IPS-18c (cell line): Measurements from ENCODE around the gene INCA1.

Experiments
- H3K4me3 ChIP-seq: 2 replicates; pipeline ENCODE4 v1.7.0; 2013; ENCODE audit warnings: low read depth, mild to moderate bottlenecking, low read length, moderate library complexity; ENCODE audit not compliant: insufficient read depth
- H3K9me3 ChIP-seq: one replicate; pipeline ENCODE4 v1.6.1; 2013; ENCODE audit warnings: mild to moderate bottlenecking, low read length, moderate library complexity; ENCODE audit not compliant: control insufficient read depth, insufficient read depth

The INCA1 gene

GRCh38 chr17:4945944-4946280 is 51.4 kb downstream of the INCA1 start:
- H3K4me3 ChIP-seq, result no peak overlapping the region

DNA sequence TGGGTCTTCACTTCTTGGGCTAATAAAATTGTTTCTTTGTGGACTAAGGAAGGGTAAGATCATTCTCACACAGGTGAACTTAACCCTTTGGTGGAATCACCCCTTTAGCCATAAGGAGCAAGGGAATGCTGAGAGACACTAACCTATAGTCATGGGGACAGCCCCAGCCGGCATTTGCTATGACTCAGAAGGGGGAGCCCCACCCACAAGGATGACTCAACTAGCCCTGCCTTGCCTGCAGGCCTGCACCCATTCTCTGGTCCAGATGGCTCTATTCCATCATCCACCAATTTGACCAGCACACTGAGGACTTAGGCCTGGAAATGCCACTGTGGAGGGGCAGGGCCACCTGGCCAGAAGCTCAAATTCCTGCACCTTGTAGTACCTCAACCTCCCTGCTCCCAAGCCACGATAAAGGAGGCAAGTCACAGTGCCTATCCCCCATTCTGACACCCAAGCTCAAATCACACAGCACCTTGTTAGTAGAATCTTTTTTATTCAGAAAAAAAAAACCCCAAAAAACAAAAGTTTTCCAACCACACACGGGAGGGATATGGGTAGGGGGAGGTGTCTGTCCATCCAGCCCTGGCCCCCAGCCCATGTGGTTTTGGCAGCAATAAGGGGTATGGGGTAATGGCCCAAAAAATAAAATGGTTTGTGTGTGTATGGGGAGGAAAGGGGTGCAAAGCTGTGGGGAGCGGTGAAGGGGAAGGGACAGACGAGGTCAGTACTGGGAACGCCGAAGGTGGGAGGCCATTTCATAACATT is 52.0 kb downstream of the INCA1 start:
- Histone ChIP-seq H3K9me3 (no peaks in the 10 kb centered on the region), H3K4me3 (no peak overlapping the region)

More at GRCh38 chr17:4945944-4946280, 51.4 kb downstream of the INCA1 start:
- H3K9me3 ChIP-seq, result no peaks in the 10 kb centered on the region

- Histone ChIP-seq H3K4me3 (no peak overlapping the region), H3K9me3 (no peaks in the 10 kb centered on the region)
Observed at GRCh38 chr17:4944554-4945175, 52.7 kb downstream of the INCA1 start.

DNA sequence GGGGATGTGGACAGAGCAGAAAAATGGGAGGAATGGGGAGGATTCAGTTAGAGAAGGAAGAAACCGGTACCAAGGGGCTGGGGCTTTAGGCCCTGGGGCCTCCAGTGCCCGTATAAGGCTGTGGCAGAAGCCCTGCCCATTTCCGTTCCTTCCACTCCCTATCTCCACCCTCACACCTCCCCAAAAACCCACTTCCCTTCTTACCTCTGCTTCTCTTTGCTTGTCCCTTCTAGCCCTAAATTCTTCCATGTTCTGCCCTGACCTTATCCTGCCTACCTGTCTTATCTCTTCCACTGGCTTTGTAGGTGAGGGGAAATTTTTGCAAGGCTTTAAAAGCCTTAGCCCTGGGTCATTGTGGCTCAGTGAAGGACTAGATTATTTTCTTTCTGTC is 53.2 kb downstream of the INCA1 start:
- Histone ChIP-seq H3K9me3 (no peaks in the 10 kb centered on the region), H3K4me3 (no peak overlapping the region)

- no peak overlapping the region for H3K4me3 ChIP-seq
Observed at GRCh38 chr17:4942760-4943508, 54.4 kb downstream of the INCA1 start.

DNA sequence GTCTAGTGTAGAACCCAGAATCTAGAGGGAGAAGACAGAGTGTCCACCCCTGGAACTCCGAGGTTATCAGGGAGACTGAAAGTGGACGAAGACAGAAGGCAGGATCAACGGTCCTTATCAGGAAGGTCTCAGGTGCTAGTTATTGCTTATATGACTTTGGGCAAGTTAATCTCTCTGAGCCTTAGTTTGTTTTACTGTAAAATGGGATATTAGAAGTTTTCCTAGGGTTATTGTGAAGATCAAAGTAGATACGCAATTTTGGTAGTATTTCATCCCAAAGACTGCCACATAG is 56.1 kb downstream of the INCA1 start:
- peak overlapping the region; percentile 87 for H3K4me3 ChIP-seq
- H3K9me3 ChIP-seq, result peaks cover 2% of the 10 kb centered on the region

More at GRCh38 chr17:4942760-4943508, 54.4 kb downstream of the INCA1 start:
- no peaks in the 10 kb centered on the region for H3K9me3 ChIP-seq

DNA sequence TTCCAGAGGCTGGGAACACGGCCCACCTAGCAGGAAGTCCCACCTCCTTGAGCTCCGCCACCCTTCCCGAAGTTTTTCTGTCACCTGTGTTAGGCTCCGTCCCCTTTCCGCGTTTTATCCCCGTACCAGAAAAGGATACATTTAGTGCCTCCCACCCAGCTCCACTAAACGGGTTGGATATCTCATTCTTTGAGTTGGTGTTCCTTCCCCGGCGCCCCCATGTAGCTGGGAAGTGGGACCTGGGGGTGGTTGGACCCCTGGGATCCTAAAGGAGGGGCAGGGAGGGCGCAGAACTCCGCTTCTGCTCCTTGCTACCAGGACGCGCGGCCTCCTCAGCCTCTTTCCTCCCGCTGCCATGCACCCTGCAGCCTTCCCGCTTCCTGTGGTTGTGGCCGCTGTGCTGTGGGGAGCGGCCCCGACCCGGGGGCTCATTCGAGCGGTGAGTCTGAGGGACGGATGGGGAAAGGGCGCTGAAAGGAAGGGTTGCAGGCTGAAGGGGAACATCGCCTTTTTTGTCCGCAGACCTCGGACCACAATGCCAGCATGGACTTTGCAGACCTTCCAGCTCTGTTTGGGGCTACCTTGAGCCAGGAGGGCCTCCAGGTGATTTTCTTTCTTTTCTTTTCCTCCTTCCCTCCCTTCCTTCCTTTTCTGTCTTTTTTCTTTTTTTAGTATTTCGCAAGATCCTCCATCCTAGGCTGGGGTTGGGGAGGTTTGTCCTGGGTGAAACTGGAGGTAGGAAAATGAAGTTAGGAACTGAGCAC is 56.6 kb downstream of the INCA1 start:
- H3K4me3 ChIP-seq, result peak overlapping the region; percentile 87
- peaks cover 2% of the 10 kb centered on the region for H3K9me3 ChIP-seq

- Histone ChIP-seq H3K9me3 (peaks cover 2% of the 10 kb centered on the region), H3K4me3 (peak within 1 kb of the TSS; percentile 87)
Observed at GRCh38 chr17:4939796-4940554, 57.3 kb downstream of the INCA1 start, which contains the start of the genes RNF167 and SLC25A11. Gene RNF167 (plus strand): TSS chr17:4940268. CDS start chr17:4940910, 642 bp downstream. Gene SLC25A11 (minus strand): TSS chr17:4940046. CDS start chr17:4939910, 136 bp downstream.

GRCh38 chr17:4939546-4939795 is 57.9 kb downstream of the INCA1 start:
- Histone ChIP-seq H3K9me3 (peaks cover 2% of the 10 kb centered on the region), H3K4me3 (peak overlapping the region; percentile 87)

DNA sequence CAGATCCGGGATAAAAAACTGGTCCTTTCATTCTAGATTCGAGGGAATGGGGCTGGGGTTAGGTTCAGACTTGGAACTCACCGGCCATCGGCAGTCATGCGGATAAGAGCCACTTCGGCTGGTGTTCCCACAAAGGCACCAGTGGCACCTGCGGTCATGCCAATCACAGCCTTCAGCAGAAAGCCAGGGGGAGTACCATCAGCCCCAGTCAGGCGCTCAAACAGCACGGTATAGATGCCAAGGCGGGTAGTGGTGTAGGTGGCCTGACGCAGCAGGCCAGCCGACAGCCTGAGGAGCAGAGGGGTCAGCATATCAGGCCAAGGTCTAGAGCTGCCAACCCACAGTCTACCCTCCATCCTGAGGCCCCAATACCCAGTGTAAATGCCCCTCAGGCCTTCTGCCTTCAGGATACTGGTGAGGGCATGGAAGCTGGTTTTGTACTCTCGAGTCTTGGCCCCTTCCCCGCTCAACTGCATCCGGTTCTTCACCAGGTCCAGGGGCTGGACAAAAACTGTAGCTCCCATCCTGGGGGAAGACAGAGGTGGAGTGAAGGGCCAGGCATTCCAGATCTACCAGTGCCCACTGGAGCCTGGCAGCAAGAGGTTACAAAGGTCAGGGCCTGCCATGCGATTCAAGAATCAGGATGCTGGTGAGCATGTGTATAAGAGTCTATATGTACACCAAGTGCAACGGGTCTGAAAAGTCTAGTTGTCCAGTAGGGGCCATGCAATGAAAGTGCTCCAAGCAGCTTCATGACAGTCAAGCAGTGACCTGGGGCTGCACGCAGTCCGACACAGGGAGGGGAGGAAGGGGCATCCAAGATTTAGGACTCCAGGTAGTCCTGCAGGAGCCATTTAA is 58.4 kb downstream of the INCA1 start:
- Histone ChIP-seq H3K9me3 (peaks cover 2% of the 10 kb centered on the region), H3K4me3 (peak overlapping the region; percentile 87)
